GM21825 (cell line): ENCODE data around the gene ZC3H12A.

Experiments
- ATAC-seq: cut with Tn5 transposase; IDR thresholded peaks from one replicate; pipeline ENCODE4 v1.9.1; 2021; ENCODE audit warnings: mild to moderate bottlenecking, moderate library complexity; ENCODE audit not compliant: unreplicated experiment

Gene ZC3H12A

DNA sequence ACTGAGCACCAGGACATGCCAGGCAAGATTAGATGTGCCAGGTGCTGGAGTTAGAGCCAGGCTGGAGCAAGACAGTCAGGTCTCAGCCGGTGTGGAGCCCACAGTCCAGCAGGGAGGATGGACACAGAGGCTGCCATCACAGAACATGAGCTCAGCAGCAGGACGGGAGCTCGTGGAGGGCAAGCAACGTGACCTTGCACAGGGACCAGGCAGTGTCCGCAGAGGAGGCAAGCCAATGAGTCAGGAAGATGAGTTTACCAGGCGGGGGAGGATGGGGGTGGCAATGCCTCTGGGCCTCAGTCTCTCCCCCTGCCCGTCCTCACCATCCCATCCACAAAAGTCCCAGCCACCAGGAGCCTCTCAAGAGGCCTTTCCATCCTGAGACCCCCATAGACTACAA lies 20.7 kb upstream of the ZC3H12A start:
- no peak for ATAC-seq

DNA sequence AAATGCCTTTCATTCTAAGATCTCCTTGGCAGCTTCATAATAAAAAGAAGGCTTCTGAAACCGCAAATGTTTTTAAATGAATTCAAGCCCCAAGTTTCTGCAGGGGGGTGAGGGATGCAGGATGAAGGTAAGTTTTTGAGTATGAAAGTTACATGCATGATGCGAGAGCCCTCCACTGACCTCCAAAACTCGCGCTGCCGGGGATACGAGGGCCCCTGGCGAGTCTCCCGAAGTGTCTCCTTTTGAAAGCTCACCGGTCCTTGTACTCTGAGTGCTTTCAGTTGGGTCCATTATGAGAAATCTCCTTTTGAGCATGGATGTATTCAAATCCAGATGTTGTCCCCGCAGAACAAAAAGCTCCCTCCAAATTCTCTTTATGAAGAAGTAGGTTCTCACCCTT lies 18.9 kb upstream of the ZC3H12A start:
- no peak for ATAC-seq

DNA sequence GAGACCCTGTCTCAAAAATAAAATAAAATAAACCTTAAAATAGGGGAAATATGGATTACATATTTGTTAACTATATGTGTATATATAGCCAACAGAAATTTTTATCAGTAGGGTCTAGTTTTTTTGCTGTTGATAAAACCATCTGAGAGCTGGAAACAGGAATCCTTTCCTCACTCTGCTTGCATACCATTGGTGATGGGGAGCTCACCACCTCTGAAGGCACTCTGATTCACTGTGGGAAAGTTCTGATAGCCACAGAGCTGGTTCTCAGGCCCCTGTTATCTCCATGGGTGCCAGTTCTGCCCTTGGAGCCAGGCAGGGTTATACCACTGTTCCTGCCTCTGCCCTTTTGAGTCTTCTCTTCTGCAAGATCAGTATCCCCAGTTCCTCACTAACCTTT lies 17.8 kb upstream of the ZC3H12A start:
- ATAC-seq = no peak

DNA sequence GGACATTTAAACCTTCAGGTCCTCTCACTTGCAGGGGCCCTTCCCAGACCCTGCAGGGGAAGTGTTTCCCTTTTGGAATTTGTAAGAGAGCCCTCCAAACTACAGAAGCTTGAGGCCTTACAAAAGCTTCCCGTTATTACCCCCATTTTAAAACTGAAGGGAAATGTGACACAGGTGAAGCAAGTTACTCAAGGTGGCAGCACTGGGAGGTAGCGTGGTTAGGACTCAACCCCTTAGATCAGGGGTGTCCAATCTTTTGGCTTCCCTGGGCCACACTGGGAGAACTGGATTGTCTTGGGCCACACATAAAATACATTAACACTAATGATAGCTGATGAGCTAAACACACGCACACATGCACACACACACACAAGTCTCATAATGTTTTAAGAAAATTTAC lies 15.8 kb upstream of the ZC3H12A start:
- no peak for ATAC-seq

DNA sequence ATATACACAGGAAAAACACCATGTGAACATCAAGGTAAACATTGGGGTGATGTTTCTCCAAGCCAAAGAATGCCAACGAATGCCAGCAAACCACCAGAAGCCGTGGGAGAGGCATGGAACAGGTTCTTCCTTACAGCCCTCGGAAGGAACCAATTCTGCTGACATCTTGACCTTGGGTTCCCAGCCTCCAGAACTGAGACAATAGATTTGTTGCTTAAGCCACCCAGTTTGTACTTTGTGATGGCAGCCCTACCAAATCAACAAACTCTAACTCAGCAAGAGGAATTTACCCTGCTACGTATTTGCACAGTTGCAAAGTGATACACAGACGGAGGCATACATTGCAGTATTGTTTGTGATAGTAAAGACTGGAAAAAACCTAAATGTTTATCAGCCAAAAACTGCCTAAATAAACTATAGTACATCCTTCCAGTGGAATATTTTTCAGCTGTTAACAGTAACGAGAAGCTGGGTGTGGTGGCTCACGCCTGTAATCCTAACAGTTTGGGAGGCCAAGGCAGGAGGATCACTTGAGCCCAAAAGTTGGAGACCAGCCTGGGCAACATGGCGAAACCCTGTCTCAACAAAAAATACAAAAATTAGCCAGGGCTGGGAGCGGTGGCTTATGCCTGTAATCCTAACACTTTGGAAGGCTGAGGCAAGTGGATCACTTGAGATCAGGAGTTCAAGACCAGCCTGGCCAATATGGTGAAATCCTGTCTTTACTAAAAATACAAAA lies 12.5 kb upstream of the ZC3H12A start:
- ATAC-seq = no peak

DNA sequence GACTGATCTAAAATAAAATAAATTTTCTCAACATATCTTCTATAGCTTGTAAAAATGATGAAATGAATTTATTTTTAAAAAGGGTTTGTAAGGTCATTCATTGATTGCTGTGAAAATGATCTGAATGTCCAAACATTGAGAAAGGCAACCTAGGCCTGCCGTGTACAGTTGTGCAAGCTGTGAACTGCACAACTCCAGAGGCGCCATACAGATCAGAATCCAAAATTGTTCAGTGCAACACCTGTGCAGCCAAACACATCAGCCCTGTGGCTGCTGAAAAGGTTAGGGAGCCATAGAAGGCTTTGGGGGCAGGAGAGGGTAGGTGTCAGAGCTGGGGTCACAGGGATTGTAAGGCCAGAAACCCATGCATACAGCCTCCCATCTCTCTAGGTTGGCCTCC lies 9.9 kb upstream of the ZC3H12A start:
- no peak for ATAC-seq

DNA sequence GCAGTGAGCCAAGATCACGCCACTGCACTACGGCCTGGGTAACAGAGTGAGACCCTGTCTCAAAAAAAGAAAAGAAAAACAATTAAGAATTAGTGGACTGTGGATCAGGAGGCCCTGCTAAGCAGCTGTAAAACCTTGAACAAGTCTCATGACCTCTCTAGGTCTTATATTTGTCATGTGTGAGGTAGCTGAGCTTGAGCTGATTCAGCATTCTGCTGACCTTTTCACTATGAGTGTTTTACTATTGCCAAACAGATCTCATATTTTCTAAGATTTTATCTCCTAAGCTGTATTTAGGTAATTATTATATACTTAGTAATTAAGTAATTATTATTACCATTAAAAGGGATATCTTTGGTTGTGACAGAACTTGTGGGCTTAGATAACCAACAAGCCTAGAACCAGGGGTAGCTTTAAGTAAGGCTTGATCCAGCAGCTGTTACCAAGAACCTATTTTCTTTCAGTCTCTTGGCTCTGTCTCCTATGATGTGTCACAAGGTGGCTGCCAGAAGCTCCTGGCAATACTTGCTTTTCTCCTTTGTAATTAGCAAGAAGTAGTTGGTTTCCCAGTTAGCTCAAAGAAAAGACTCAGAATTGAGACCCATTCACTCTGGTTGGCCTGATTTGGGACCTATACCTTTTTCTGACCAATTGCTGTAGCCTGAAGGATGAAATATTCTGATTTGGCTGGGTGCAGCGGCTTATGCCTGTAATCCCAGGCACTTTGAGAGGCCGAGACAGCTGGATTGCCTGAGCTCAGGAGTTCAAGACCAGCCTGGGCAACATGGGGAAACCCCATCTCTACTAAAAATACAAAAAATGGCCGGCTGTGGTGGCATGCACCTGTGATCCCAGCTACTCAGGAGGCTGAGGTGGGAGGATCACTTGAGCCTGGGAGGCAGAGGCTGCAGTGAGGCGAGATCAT lies 8.5 kb upstream of the ZC3H12A start:
- no peak for ATAC-seq

DNA sequence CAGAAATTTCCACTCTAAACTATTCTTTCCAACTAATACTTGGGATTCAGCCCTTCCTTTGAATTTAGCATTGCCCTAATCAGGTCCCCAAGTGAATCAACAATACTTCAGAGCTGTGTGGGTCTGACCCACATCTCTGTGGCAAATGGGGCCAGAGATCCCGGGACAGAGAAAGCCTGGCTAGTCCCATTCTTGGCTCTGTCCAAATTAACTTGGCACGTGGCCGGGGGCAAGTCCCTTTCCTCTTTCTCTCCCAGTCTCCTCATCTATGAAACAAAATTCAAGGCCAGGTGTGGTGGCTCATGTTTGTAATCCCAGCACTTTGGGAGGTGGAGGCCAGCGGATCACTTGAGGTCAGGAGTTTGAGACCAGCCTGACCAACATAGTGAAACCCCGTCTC lies 6.3 kb upstream of the ZC3H12A start:
- ATAC-seq = no peak

DNA sequence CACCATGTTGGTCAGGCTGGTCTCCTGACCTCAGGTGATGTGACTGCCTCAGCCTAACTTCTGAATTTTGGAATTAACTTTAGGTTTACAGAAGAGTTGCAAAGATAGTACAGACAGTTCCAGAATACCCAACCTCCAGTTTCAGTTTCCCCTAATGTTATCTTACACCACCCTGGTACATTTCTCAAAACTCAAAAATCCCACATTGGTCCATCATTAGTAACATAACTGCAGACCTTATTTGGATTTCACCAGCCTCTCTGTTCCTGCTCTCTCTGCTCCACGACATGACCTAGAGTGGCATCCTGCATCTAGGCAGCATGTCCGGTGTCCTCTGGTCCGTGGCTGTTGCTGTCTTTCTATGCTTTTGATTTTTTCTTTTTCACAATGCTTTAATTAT lies 5.0 kb upstream of the ZC3H12A start:
- ATAC-seq = no peak

DNA sequence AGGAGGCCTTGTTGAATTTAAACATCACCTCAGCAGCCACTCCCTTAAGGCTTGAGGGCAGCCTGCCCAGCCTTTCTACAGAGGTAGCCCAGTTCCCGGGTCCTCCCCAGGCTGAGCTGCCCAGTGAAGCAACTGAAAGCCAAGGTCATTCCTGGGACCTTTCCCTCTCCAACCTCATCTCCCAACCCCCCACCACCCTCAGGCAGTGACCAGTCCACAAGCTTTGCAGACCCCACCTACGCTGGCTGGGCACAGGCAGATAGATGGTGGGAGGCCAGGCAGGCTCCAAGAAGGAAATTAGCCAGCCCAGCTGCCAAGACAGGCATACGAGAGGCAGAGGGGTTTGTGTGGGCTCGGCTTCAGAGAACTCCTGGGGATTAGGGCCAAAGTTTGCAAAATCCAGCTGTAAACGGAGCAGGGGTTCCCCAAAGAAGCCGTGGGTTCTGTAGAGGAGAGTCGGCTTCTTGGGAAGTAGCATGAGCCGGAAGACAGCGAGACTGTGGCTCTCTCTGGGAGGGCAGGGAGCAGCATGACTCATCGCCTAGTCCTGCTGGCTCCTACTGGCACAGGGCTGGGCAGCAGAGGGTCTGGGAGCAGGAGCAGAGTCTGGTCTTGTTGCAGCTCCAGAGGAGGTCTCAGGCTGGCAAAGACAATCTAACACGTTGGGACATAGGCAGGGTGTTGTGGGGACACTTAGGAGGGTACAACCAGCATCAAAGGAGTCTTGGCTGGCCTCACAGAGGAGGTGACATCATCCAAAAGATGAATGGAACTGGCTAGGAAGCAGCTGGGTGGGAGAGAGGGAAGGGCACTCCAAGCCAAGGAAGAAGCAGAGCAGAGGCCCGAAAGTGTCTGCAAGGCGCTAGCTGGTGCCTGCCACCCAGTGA lies 2.8 kb upstream of the ZC3H12A start:
- no peak for ATAC-seq

DNA sequence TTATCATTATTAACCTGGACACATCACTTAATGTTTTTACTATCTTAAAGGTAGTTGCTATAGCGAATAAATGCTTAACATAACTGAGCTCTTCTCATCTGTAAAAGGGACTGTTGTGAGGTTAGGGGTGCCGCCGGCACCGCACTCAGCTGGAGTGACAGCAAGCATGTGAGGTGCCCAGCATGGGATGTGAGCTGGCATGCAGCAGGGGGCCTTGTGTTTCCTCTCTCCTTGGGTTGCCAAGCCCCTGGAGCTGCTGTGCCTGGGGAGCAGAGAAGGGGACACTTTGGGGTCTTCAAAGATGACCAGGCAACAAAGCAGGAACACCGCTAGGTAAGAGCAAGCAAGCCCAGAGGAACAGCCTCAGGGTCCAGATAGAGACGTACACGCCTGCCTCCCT lies 2.1 kb upstream of the ZC3H12A start:
- no peak for ATAC-seq

DNA sequence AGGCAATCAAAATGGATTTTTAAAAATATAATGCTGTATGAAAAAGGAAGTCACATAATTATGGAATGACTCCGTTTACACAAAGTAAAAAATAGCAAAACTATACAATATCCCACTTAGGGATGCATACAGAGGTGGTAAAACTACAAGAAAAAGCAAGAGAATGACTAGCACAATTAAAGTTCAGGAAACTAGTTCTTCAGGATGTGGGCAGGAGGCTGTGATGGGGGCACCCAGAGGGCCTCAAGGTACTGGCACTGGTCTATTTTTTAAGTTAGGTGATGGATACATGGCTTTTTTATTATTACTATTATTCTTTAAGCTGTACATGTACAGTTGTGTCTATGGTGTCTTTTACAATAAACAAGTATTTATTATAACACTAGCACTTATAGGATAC lies 1.4 kb upstream of the ZC3H12A start:
- ATAC-seq = no peak

DNA sequence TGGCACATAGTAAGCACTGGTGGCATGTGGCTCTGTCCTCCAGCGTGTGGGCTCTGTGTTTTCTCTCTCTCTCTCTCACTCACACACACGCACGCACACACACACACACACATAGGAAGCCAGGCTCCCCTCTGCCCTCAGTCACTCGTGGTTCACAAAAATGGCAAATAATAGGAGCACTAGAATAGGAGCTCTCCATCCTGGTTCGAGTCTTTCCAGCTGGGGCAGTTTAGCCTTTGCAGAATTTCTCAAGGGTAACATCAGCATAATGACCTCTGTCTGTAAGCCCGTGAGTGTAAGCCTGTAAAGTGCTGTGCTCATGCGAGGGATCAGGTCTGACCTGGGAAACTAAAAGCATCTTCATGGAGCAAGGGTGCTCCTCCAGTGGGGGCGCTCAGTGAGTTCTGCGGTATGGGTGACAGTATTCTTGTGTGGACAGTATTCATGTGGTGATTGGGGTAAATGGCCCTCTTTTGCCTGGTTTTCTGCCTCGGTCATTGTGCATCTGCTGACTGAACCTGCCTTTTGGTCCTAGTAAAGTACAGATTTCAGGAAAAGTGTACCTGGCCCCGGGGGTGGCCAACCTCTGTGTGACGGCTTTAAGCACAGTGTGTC lies 842 bp upstream of the ZC3H12A start:
- no peak for ATAC-seq

DNA sequence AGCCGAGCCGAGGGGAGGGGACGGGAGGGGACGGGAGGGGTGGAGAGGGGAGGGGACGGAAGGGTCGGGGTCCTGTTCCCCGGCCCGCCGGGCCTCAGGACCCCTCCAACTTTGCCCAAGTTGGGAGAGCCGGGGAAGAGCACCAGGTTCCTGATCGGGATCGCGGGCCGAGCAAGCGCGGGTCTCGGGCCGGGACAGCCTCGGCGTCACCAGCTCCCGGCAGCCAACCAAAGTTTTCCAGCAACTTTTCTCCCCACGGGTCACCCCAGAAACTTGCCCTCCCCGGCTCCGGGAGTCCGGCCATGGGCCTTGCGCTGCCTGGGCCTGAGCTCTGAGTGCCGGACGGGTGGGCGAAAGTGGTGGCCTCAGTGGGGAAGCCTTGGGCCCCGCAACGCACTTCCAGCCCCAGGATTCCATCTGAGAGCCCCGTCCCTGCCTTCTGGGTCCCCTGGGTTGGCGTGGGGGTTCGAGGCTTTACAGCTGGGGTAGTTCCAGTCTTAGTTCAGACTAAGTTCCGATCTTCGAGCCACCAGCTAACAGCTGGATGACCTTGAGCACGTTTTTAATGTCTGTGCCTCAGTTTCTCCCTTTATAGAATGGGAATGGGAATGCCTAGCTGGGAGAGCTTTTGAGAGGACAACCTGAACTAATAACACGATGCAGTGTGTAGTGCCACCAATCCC lies 458 bp downstream of the ZC3H12A start:
- ATAC-seq = no peak

DNA sequence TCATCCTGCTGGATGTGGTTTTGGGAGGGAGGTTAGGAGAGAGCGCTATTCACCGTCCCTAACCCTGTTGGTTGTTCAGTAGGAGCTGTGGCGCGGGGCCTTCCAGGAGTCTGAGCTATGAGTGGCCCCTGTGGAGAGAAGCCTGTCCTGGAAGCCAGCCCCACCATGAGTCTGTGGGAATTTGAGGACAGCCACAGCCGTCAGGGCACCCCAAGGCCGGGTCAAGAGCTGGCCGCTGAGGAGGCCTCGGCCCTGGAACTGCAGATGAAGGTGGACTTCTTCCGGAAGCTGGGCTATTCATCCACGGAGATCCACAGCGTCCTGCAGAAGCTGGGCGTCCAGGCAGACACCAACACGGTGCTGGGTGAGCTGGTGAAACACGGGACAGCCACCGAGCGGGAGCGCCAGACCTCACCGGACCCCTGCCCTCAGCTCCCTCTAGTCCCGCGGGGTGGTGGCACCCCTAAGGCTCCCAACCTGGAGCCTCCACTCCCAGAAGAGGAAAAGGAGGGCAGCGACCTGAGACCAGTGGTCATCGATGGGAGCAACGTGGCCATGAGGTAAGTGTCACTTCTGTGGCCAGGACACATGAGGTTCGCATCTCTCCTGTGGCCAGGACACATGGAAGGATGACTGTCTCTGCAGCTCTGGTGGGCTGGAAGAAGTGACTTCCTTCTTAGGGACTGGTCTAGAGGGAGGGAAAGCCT lies 1.2 kb downstream of the ZC3H12A start:
- ATAC-seq = no peak

DNA sequence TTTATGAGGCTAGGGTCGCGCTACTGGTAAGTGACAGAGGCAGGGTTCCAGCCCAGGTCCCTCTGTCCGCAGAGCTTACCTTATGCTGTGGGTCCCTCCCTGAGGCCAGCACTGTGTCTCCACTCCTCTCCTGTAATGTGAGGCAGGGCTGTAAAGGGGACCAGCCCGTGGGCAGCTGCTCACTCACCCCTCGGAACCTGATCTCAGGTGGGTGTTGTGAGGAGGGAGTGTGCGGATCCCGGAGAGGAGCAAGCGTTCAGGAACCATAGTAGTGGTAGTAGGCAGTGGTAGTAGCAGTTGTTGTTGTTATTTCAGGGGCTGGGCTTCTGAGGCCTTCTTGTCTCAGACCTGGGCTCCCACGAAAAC lies 1.7 kb downstream of the ZC3H12A start:
- ATAC-seq = no peak

DNA sequence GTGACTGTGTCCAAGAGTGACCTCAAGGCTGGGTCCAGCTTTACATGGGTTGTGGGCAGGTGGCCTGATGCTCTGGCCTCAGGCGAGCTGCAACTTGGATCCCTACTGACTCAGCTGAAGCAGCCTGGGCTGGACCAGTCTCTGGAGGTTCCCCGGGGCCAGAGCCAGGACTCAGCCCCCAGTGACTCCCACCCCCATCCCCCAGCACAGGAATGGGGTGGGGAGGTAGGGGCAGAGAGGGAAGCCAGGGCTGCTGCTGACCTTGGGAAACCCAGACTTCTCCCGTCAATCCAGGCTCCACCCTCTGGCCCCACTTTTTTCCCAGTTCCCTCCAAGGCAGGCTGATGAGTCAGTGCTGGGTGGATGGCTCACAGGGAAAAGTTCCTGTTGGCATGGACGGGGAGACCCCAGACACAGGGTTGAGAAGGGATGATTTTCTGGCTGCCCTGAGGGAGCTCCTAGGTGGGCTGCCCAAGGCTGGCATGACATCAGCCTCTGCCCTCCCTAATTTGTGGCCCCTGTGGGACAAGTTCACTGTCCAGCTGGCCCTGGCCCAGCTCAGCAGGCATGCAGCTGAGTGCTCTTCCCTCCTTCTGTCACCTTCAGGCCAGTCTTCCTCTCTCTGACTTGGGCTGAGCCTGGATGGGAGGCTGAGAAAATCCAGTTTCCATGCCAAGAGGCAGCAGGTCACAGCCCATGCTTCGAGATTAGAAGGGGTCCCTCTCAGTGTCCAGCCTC lies 2.2 kb downstream of the ZC3H12A start:
- ATAC-seq = peak; percentile 0

DNA sequence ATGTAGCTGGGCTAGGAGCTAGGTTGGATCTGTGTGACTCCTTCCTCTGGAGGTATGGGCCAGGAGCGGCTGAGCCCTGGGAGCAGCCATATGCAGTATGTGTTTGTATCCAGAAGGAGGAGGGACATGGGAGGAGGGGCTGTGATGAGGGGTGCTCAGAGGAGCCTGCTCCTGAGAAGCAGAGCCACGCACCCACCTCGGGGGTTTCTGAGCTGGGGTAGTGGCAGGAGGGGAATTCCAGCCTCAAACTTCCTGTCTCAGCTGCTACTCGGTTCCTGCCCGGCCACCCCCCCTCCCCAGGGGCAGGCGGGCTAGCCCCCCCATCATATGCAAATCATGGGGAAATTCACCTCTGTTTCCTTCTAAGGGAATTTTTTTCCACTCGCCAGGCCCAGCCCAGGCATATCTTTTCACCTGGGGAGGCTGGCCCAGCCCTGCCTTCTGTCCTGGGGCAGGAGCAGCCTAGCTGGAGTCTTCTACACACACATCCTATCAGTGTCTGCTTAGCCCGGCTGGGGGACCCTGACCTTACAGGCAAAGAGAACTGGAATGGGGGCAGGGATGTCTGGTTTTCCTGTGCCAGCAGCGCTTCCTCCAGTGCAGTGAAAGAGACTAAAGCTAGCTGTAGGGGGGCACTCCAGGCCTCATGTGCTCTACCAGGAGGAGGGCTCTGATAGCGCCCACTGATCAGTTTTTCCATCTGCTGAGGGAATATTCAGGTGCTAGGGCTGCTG lies 3.0 kb downstream of the ZC3H12A start:
- ATAC-seq = peak; percentile 33
